EH (cell line): Measurements from ENCODE around the gene C1QB.

Experiments used
- DNase-seq: peaks from one replicate; pipeline ENCODE4 v3.0.0-alpha.2; 2015; ENCODE audit warnings: low read depth

Gene C1QB

GRCh38 chr1:22635436-22635835 is 17.6 kb upstream of the C1QB start:
- DNase-seq: no peak

DNA sequence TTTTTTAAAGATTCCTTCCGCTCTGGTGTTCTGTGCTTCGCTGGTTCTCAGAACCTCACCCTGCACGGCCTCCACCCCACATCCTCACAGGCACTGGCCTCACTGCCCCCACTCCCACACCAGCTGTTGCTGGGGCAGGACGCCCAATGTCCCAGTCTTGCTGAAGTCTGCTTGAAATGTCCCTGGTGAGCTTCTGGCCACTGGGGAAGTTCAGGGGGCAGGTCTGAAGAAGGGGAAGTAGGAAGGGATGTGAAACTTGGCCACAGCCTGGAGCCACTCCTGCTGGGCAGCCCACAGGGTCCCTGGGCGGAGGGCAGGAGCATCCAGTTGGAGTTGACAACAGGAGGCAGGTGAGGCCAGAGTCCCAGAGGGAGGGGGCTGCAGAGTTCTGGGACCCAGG is 16.7 kb upstream of the C1QB start, which contains the start of gene C1QA:
Gene C1QA (plus strand): TSS at position 276 of the 400 bp plus-strand sequence. CDS start 989 bp downstream, outside the sequence.
- DNase-seq: no peak

DNA sequence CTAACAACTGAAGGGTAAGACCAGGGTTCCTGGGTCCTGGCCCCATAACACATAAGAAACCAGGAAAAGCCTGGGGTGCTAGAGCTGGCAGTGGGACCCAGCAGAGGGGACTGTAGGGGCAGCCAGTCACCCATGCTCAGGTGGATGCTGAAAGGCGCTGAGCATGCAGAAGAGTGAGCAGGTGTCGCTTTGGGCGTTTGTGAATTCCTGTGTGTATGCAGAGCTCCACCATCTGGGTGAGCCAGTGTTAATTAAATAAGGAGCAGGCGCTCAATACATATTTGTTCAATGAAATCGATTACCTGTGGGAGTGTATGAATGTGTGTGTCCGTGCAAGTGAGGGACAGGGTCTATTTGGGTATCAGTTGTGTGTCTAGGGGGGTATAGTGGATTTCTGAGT is 16.1 kb upstream of the C1QB start:
- no peak for DNase-seq

DNA sequence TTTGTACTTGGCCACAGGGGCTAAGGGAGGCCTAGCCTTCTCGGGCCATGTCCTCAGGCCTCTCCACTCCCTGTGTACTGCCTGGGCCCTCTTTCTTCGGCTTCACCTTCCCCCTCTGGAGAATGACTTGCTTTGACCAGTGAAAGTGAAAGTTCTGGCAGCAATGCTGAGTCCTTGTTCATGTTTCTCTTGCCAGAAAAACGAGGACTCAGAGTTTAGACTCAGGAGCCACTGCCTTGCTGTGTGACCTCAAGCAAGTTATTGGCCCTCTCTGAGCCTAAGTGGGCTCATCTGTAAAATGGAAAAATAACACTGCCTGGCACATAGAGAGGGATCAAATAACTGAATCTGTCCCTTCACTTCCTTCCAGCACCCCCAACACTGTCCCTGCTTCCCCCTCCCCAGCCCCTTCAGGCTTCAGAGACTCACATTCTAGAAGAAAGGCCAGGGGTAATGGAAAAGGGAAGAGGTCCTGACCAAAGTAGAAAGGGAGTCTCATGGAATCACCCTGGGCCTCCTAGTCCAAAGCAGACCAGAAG is 15.1 kb upstream of the C1QB start:
- DNase-seq: no peak

GRCh38 chr1:22638476-22639234 is 14.4 kb upstream of the C1QB start:
- DNase-seq: no peak

GRCh38 chr1:22639286-22639685 is 13.8 kb upstream of the C1QB start:
- peak; percentile 60 for DNase-seq

DNA sequence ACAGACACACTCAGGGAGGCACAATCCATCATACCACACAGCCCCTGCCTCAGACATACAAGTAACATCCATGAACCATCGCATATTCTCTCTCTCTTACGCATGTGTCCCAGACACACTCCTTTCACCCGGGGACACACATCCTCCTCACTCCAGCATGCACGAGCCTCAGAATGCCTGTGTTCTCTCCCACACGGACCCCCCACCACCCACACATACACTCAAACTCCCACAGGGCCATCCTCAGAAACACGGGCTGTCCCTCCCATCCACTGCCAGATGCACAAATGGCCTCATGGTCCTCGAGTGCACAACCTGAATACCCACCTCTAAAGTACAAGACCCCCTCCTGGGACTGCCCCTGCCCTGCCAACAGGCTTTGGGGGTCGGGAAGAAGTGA is 11.8 kb upstream of the C1QB start:
- DNase-seq: no peak

GRCh38 chr1:22641906-22642636 is 11.0 kb upstream of the C1QB start:
- peak; percentile 62 for DNase-seq

- no peak for DNase-seq
Measured at GRCh38 chr1:22643381-22643780, 9.7 kb upstream of the C1QB start, which contains the start of gene C1QC. Gene C1QC (plus strand): TSS chr1:22643633. CDS start chr1:22644024, 391 bp downstream.

DNA sequence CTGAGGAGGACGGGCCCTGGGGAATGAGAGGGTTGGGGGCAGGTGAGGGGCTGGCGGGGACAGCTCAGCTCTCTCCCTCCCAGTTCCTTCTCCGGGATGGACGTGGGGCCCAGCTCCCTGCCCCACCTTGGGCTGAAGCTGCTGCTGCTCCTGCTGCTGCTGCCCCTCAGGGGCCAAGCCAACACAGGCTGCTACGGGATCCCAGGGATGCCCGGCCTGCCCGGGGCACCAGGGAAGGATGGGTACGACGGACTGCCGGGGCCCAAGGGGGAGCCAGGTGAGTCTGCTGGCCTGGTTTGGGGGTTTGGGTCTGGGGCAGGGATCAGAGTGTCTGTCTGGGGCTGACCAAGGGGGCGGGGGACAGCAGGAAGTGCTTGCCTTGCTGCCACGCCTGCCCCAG is 9.1 kb upstream of the C1QB start:
- DNase-seq: no peak

DNA sequence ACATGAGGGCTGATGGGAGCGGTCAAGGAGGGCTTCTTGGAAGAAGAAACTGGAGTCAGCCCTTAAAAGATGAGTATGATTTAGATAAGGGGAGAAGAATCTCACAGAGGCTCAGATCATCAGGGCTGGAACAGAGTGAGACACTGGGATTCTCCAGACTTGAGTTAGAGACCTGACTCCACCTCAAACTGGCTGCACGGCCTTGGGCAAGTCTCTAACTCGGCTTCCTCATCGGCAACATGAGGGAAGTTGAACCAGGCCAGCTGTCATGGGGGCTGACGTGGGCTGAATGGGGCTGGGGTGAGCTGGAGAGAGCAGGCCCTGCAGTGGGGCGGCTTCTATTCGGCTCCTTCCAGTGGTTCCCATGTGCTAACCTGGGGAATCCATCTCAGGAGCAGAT is 7.1 kb upstream of the C1QB start:
- no peak for DNase-seq

GRCh38 chr1:22646384-22646783 is 6.7 kb upstream of the C1QB start:
- DNase-seq: peak; percentile 21

GRCh38 chr1:22650089-22650693 is 2.8 kb upstream of the C1QB start:
- DNase-seq: no peak

DNA sequence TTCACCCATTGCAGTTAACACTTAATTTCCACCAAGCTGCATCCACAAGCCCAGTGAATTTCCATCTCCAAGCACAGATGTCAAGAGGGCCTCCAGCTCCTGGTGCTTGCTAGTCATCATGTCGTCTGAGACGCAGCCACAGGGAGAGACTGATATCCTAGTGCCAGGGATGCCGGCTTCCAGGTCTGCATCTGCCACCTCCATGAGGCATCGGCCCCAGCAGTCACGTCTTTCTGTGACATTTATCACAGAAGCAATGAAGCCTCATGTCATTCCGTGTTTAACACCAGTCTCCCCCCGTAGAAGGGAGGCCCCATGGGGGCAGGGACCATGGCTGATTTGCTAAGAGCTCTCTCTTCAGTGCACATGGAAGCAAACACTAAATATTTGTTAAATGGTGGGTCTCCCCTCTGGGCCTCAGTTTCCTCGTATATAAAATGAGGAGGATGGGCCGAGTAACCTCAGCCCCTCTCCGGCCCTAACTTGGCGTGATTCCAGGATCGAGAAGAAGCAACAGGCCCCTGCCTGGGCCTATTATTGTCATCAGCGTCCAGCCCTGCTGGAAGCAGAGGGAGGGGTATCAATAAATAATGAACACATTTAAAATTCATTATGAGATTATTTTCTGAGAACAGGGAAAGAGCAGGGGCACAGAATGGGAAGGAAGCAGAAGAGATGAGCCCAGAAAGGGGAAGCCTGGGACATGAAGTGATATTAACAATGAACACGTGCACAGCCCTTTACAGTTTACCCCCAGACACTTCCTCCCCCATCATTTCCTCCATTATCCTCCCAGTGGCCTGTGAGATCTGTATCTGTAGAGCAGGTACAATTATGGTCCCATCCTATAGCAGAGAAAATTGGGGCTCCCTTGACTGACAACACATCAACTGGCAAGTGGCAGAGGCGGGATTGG is 837 bp upstream of the C1QB start:
- no peak for DNase-seq

DNA sequence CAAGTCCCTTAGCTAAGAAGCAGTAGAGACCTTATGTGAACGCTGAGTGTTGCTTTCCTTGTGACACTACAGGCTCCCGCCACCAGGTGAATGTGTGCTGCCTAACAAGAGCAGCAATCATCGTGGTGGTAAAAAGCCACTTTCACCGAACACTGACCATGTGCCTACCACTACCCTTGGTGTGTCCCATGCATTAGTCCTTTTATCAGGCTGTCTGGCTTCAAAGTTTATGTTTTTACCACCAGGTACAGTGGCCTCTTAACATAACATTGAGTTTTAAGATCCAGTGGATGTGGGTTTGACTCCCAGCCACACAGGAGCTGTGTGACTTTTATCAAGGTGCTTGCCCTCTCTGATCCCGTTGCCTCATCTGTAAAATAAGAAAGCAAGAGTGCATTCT is 1.7 kb downstream of the C1QB start:
- no peak for DNase-seq

DNA sequence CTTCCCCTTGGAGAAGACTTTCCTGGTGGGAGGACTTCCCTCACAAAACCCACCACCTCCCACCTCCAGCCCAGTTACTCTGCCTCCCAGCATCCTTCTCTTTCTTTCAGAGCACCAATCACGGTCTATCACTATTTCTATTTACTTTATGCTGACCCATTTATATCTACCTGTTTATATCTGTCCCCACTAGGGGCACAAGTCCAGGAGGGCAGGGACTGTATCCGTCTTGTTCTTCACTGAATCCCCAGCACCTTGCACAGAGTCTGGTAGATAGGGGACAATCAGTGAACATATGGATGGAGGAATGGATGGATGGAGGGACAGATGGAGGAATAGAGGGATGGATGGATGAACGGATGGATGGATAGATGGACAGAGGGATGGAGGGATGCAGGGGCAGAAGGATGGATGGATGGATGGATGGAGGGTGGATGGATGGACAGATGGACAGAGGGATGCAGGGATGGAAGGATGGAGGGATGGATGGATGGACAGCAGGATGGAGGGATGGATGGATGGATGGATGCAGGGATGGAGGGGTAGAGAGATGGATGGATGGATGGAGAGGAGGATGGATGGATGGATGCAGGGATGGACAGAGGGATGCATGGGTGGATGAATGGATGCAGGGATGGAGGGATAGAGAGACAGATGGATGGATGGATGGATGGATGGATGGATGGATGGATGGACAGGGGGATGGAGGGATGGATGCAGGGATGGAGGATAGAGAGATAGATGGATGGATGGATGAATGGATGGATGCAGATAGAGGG is 5.5 kb downstream of the C1QB start:
- DNase-seq: no peak

GRCh38 chr1:22660716-22661241 is 7.7 kb downstream of the C1QB start:
- DNase-seq: no peak

GRCh38 chr1:22661880-22662279 is 8.8 kb downstream of the C1QB start:
- no peak for DNase-seq

GRCh38 chr1:22662318-22662717 is 9.3 kb downstream of the C1QB start:
- peak; percentile 23 for DNase-seq

GRCh38 chr1:22662986-22663408 is 10.0 kb downstream of the C1QB start:
- DNase-seq: no peak

GRCh38 chr1:22665752-22666151 is 12.7 kb downstream of the C1QB start:
- peak; percentile 42 for DNase-seq
